Chondrocyte (in vitro differentiated cells): Measurements from ENCODE around the gene GGCX. TPM values are rescaled to one million over a fixed set of nuclear protein-coding genes. Genes with fewer than 3 reads are reported as not detected.
"Not testable (repeated sequence)": the region's sequence is repeated elsewhere in the genome, so short reads cannot be mapped to it uniquely, and the experiment has no call there.

Experiments
- DNase-seq: peaks from one replicate; pipeline ENCODE4 v3.0.0; 2021; ENCODE audit warnings: mixed read lengths, low spot score
- H3K27ac Mint-ChIP-seq: one replicate; pipeline ENCODE4 v1.8.0; 2021; ENCODE audit warnings: mild to moderate bottlenecking, moderate library complexity, mixed read lengths; ENCODE audit not compliant: unreplicated experiment
- H3K27me3 Mint-ChIP-seq: 2 replicates; pipeline ENCODE4 v1.8.0; 2021; ENCODE audit warnings: low read depth, mixed read lengths
- H3K36me3 Mint-ChIP-seq: 2 replicates; pipeline ENCODE4 v1.8.0; 2021; ENCODE audit warnings: low read depth, mixed read lengths
- H3K4me1 Mint-ChIP-seq: 2 replicates; pipeline ENCODE4 v1.8.0; 2021; ENCODE audit warnings: low read depth, mild to moderate bottlenecking, mixed read lengths
- H3K4me3 Mint-ChIP-seq: one replicate; pipeline ENCODE4 v1.8.0; 2021; ENCODE audit warnings: mild to moderate bottlenecking, moderate library complexity, mixed read lengths; ENCODE audit not compliant: unreplicated experiment
- H3K9me3 Mint-ChIP-seq: 2 replicates; pipeline ENCODE4 v1.8.0; 2021; ENCODE audit warnings: low read depth, mixed read lengths
- CTCF ChIP-seq: fragments of 200-600 bp; sonication (generic); IDR thresholded peaks from 2 replicates; pipeline ENCODE4 v1.5.0; 2021; ENCODE audit warnings: antibody characterized with exemption, mild to moderate bottlenecking, moderate library complexity
- total RNA-seq: library from RNA; stranded (reverse); gene quantifications from 3 replicates; pipeline ENCODE4 v1.2.1, GENCODE V29; 2021

GGCX gene
- total RNA-seq, 1 donor from 2014 or later = 55.7 TPM

- Mint-ChIP-seq H3K4me3 (no peak overlapping the region), H3K36me3 (peaks cover 5% of the 10 kb centered on the region), H3K4me1 (peaks cover 72% of the 10 kb centered on the region), H3K27me3 (no peaks in the 10 kb centered on the region), H3K27ac (peak overlapping the region; percentile 89), H3K9me3 (no peaks in the 10 kb centered on the region)
- no peak for TF ChIP-seq CTCF
- no peak for DNase-seq
Observed at GRCh38 chr2:85604568-85605339, 43.5 kb upstream of the GGCX start.

- Mint-ChIP-seq H3K27ac (peak overlapping the region; percentile 96), H3K4me1 (peaks cover 68% of the 10 kb centered on the region)
Observed at GRCh38 chr2:85604133-85604444, 42.8 kb upstream of the GGCX start.

DNA sequence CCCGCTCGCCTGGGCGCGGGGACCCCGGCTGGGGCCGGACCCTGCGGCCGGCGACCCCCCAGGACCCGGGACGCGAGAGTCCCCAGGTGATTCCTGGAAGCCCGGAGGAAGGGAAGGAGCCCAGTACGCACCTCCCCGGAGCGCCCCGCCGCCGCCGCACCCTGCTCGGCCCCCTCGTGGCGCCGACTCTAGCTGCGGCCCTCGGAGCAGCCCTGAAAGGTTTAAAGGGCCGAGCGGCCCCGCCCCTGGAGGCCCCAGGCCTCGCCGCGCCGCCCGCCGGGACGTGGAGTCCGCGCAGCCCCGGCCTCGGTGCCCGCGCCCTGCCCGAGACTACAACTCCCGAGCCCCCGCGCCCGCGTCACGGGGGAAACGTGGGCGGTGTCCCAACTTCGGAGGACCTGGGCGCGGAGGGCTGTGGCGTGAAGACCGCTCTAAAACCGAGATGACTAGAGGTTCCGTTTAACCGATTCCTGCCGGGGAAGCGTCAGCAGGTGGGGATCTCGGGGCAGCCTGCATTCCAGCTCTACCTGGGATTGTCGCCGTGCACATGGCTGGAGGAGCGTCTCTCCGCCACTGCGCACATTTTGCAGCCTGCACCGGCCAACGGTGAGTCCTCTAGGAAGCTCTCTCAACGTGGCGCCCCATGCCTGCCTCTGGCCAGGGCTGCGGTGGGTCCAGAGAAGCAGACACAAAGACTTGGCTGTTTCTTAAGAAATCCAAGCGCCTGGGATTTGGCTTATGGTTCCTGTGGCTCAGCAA, 41.4 kb upstream of the GGCX start, which contains the start of gene TMEM150A:
Gene TMEM150A, minus strand, starts transcription at position 223 of the 759 bp plus-strand sequence. CDS start 750 bp downstream, outside the sequence.
- DNase-seq = peak; percentile 98
- peak; percentile 66 for TF ChIP-seq CTCF
- H3K36me3 Mint-ChIP-seq = no peaks in the 10 kb centered on the region
- H3K27ac Mint-ChIP-seq = peak within 1 kb of the TSS; percentile 96
- H3K4me3 Mint-ChIP-seq = peak within 1 kb of the TSS; percentile 83
- H3K9me3 Mint-ChIP-seq = no peaks in the 10 kb centered on the region
- H3K27me3 Mint-ChIP-seq = no peaks in the 10 kb centered on the region
- H3K4me1 Mint-ChIP-seq = peaks cover 57% of the 10 kb centered on the region

More at GRCh38 chr2:85604133-85604444, 42.8 kb upstream of the GGCX start:
- H3K4me3 Mint-ChIP-seq = peak overlapping the region; percentile 80
- not testable (repeated sequence) for H3K9me3 Mint-ChIP-seq, DNase-seq, H3K27me3 Mint-ChIP-seq, H3K36me3 Mint-ChIP-seq

DNA sequence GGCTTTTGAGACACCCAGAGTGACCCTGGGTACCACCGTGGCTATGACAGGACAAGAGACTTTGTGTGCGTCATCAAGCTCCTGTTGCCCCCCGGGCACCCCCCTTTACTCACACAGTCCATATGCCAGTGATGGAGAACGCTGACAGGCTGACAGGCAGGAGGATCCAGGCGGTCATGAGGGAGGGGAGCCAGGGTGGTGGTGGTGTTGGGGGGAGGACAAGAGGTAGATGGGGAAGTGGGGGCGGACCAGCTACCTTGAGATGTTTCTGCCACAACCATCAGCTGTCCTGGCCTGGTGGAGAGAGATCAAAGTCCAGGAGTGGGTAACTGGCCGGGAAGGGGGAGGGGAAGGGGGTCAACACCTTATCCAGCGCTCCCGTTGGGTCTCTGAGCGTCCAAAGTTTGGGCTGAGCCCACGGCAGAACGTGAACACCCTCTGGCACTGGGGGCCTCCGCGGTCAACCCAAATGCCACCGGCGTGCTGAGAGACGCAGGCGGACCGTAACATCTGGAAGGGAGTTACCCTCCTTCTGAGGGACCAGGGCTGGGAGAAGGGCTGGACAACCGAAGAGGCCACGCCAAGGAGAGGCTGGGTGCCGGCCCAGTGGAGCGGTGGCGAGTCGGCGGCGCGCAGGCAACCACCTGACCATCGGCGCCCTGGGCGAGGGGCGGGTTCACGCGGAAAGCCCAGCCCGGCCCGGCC, 40.6 kb upstream of the GGCX start:
- H3K4me3 Mint-ChIP-seq = peak overlapping the region; percentile 83
- H3K36me3 Mint-ChIP-seq = no peaks in the 10 kb centered on the region
- no peaks in the 10 kb centered on the region for H3K27me3 Mint-ChIP-seq
- peak overlapping the region; percentile 80 for H3K27ac Mint-ChIP-seq
- H3K4me1 Mint-ChIP-seq = peaks cover 55% of the 10 kb centered on the region
- H3K9me3 Mint-ChIP-seq = no peaks in the 10 kb centered on the region
- DNase-seq = no peak
- TF ChIP-seq CTCF = no peak

- H3K36me3 Mint-ChIP-seq = no peaks in the 10 kb centered on the region
- no peaks in the 10 kb centered on the region for H3K27me3 Mint-ChIP-seq
- no peaks in the 10 kb centered on the region for H3K9me3 Mint-ChIP-seq
- no peak for DNase-seq
- peak overlapping the region; percentile 80 for H3K27ac Mint-ChIP-seq
- peaks cover 55% of the 10 kb centered on the region for H3K4me1 Mint-ChIP-seq
- H3K4me3 Mint-ChIP-seq = peak overlapping the region; percentile 83
- no peak for TF ChIP-seq CTCF
Observed at GRCh38 chr2:85600951-85601770, 39.9 kb upstream of the GGCX start.
